HG02798 (cell line): Measurements from ENCODE around the gene CDR2L.
"Not testable (repeated sequence)": the region's sequence is repeated elsewhere in the genome, so short reads cannot be mapped to it uniquely, and the experiment has no call there.

Experiments used
- ATAC-seq: cut with Tn5 transposase; IDR thresholded peaks from one replicate; pipeline ENCODE4 v1.9.1; 2021; ENCODE audit warnings: mild to moderate bottlenecking; ENCODE audit not compliant: unreplicated experiment, poor library complexity

The CDR2L gene

DNA sequence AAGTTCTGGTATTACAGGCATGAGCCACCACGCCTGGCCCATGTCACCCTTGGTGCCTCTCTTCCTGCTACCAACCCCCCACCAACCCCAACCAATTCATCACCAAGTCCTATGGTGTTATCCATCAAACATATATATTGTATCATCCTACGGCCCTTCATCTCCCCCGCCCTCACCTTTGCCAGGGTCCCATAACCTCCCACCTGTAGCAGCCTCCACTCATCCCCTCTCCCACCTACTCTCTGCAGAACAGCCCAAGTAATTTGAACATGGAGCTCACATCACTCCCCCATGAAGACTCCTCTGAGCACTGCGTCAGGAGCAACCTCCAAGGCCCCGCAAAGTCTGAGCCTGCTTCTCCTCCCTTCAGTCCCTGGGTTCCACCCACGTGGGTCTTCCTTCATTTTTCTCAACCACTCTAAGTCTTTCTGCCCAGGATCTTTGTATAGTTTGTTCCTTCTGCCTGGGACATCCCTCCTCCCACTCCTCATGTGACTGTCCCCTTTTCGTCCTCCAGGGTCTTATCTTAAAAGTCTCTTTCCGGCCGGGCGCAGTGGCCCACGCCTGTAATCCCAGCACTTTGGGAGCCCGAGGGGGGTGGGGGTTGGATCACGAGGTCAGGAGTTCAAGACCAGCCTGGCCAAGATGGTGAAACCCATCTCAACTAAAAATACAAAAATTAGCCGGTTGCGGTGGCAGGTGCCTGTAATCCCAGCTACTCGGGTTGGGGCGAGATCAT, 7.9 kb upstream of the CDR2L start:
- ATAC-seq: no peak

DNA sequence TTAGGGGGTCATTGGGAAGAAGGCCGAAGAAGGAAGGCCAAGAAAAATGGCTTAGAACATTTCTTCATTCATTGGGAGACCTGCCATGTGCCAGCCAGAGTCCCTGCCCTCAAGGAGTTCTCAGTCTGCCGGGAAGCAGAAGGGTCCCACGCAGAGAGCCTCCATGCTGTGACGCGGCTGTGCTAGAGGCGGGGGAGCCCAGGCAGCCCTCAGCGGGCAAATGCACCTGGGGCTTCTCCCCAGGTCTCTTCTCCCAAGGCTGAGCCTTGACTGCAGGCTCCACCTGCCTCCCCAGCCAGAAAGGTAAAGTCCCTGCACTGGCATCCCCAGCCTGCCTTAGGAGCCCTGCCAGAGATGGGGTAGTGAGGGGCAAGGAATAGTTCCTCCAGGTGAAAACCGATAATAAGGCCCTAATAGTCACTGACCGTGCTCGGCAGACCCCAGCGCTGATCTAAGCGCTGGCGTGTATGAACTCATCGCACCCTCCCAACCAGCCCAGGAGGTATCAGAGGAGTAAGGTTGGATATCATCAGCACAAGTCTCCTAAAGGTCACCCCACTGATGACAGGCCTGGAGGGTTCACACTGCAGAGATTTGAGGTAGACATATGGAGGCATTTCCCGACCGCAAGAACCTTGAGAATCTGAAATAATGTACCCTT, 6.0 kb upstream of the CDR2L start:
- no peak for ATAC-seq

DNA sequence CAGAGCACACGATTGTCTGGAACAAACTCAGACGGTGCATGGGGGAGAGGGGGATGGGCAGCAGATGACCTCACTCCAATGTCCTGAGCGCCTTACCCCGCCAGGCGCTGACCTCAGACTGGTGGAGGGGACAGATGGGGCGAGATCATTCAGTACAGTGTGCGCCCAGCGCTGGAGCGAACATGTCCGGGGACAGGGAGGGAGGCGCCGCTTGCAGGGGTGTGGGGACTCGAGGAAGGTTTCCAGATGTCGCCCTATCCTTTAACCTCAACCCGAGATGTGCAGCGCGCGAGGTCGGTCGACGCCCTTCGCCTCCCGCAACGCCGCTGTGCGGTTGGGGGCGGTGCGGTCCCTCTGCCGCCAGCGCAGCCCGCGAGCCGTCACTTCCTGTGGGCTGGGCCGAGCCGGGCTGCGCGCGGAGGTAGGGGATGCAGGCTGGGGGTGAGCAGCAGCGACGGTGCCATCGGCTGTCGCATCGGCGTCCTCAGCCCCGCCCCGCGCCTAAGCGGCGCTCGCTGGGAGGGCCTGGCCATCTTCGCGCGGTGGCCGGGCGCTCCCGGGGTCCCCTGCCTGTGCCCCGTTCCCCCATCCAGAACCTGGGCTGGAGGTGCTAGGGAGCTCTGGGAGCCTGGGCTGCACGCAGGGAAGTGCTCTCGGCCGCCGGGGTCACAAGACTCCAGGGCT, 5.3 kb upstream of the CDR2L start:
- peak; percentile 60 for ATAC-seq

DNA sequence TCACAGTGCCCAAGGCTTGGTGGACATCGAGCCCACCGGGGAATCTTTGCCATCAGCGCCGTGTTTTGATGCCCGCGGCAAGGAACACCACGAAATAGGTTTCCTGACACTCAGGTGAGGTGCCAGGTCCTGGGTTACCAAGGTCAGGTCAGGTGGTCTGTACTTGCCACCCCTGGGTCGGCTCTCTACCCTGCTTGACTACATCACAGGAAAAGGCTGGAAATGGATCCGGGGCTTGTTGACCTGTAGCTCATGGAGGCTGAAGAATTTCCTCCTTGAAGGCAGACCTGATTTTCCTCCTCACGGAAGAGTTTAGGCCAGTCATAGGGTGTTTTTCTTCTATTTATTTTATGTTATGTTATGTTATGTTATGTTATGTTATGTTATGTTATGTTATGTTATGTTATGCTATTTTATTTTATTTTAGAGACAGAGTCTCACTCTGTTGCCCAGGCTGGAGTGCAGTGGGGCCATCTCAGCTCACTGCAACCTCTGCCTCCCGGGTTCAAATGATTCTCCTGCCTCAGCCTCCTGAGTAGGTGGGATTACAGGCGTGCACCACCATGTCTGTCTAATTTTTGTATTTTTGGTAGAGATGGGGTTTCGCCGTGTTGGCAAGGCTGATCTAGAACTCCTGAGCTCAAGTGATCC, 4.6 kb upstream of the CDR2L start:
- not testable (repeated sequence) for ATAC-seq

DNA sequence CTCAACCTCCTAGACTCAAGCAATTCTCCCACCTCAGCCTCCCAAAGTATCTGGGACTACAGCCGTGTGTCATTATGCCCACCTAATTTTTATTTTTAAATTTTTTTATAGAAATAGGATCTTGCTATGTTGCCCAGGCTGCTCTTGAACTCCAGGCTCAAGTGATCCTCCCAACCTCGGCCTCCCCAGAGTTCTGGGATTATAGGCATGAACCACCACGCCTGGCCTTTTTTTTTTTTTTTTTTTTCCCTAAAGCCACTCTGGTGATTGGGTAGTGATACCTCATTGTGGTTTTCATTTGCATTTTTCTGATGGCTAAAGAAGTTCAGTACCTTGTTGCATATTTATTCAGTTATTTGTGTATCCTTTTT, 1.2 kb upstream of the CDR2L start:
- no peak for ATAC-seq

DNA sequence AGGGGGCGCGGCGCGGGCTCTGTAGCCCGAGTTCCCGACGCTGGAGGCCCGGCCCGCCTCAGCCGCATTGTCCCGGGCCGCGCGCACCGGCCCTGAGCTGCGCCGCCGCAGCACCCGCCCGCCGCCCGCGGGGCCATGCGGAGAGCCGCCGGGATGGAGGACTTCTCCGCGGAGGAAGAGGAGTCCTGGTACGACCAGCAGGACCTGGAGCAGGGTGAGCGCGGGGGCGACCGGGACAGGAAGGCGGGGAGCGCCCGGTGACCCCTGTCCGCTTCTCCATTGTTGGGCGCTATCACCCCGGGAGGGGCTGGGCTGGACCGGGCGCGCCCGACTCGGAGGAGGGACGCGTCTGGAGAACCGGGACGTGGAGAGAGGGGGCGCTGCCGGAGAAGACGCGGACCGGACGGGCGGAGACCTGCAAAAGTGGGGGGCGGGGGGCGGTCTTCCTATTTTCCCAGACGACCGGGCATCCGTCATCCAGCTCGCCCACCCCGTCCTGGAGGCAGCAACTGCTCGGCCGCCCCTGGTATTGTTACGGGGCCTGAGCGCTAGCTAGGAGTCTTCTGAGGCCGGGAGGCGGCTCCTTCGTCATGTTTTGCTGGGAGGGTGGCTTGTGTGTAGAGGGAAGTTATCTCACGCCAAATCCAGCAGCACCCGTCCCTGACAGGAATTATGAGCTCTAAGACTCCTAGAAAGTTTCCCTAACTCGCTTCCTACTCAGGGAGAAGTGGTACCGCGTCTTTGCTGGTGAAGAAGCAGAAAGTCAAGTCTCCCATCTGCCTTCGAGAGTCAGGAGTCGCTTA, 678 bp downstream of the CDR2L start:
- ATAC-seq: peak; percentile 39

DNA sequence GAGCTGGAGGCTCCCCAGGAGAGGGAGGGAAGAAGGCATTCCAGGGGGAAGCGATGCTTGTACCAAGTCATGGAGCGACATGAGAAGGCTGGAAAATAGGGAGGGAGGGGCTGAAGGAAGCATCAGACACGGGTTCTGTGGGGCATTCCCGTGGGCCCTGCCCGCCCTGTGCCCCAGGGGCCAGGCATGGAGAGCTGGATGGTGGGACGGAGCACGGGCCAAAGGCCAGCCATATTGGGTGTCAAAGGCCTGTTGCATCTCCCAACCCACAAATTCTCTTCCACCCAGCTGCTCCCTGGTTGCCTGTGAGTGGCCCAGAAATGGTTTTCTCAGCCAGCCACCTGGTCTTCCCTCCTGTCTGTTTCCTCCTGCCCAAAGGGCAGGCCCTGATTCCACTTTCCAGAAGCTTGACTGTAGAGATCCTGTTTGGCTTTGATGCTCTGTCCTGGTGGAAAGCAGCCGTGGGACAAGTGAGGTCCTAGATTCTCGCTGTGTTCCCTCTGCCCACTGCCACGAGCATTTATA, 3.2 kb downstream of the CDR2L start:
- no peak for ATAC-seq

DNA sequence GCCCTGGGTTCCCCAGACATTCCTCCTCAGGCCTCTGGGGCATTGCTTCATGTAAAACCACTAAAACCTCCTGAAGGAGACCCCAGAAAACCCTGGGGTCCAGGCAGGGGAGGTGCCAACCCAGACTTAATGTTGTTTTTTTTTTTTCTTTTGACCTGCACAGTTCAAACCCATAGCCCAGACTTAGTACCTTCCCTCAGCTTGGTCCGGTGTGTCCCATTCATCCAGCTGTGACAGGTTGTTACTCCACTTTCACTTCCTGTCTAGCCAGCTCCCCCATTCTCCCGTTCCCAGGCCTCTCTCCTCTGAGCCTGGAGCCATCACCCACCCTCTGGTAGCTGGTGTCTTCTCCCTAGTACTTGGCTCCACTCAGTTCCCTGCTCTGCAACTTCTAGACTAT, 4.8 kb downstream of the CDR2L start:
- no peak for ATAC-seq

DNA sequence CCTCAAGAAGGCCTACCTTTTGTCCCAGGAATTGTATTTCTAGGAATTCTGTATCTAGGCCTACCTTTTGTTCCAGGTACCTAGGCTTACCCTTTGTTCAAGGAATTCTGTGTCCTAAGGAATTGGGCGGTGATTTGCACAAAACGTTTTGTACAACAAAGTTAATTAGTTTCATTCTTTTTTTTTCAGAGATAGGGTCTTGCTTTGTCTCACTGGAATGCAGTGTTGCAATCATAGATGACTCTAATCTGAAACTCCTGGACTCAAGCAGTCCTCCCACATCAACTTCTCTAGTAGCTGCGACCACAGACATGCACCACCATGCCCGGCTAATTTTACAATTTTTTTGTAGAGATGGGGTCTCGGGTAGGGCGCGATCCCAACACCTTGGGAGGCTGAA, 7.0 kb downstream of the CDR2L start:
- ATAC-seq: no peak

DNA sequence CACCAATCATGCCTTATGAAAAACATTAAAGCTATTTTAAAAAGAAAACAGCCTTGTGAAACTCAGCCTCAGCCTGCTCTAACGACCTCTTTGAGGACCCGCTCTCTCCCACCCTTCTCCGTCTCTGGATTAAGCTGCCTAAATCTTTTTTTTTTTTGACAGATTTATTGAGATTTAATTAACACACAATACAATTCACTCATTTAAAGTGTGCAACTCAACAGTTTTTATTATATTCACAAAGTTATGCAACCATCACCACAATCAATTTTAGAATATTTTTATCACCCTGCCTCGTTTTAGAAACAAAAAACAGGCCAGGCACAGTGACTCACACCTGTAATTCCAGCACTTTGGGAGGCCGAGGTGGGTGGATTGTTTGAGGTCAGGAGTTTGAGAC, 8.4 kb downstream of the CDR2L start:
- no peak for ATAC-seq

DNA sequence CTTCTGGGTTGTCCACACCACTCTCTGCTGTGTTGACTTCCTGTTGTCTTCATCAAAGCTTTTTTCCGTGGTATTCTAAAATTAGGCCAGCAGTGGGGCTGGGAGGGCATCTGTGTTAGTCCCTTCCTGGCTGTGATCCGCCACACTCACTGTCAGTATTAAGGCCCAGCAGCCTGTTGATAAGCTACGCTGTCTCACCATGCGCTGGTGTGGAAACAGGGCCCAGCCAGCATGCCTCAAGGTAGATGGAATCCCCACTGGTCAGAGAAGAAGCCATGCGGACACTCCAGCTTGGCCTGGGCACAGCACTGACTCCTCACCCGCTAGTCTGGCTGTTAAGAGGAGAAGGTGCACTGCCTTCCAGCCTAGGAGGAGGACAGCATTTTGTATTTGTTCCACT, 11.4 kb downstream of the CDR2L start:
- no peak for ATAC-seq

DNA sequence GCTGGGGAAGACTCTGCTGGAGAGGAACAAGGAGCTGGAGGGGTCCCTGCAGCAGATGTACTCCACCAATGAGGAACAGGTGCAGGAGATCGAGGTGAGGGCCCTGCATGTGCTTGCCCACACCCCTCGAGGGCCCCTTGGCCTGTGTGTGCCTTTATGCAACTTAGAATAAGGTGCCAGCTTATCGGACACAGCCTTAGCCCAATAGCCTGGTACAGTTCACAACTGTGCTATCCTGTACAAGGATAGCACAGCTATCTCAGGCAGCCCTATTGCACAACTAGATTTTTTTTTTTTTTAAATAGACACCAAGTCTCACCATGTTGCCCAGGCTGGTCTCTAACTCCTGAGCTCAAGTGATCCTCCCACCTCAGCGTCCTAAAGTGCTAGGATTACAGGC, 12.1 kb downstream of the CDR2L start:
- ATAC-seq: no peak

DNA sequence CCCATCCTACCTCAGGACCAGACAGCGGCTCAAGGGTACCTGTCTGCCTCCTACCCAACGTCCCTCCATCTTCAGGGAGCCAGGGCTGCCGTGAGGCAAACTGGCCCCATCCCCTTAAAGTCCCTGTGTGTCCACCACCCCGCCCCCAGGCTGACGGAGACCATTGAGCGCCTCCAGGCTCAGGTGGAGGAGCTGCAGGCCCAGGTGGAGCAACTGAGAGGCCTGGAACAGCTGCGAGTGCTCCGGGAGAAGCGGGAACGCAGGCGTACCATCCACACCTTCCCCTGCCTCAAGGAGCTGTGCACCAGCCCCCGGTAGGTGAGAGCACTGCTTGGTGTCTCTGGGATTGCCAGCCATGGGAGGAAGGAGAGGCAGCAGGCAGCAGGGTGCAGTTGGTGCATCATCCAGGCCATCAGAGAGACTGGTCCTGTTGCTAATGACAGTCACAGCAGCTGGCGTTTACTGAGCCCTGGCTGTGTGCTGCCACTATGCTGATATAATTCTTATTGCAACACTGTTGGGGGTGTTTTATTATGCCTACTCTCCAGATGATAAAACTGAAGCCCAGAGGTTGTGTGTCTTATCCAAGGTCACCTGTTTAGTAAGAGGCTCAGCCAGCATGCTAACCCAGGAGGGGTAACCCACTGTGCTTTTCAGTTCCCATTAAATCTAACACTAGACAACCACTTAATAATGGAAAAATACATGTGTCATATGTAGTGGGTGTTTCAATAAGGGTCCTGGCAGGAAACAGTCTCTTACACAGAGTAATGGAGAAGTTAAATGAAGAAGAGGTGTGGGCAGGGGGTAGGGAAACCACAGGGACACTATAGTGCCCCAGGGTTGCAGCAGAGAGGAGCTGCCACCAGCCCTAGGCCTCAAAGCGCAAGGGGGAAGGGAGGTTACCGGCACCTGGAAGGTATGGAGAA, 14.7 kb downstream of the CDR2L start:
- ATAC-seq: no peak

DNA sequence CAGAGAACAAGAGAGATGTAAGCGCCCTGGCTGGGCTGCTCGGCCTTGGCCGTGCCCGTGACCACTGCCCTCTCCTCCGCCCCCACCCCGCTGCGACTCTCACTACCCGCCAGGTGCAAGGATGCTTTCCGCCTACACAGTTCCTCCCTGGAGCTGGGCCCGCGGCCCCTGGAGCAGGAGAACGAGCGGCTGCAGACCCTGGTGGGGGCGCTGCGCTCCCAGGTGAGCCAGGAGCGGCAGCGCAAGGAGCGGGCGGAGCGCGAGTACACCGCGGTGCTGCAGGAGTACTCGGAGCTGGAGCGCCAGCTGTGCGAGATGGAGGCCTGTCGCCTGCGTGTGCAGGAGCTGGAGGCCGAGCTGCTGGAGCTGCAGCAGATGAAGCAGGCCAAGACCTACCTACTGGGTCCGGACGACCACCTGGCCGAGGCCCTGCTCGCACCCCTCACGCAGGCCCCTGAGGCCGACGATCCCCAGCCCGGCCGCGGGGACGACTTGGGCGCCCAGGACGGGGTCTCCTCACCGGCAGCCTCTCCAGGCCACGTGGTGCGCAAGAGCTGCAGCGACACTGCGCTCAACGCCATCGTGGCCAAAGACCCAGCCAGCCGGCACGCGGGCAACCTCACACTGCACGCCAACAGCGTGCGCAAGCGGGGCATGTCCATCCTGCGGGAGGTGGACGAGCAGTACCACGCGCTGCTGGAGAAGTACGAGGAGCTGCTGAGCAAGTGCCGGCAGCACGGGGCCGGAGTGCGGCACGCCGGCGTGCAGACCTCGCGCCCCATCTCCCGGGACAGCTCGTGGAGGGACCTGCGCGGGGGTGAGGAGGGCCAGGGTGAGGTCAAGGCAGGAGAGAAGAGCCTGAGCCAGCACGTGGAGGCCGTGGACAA, 15.9 kb downstream of the CDR2L start:
- ATAC-seq: no peak

DNA sequence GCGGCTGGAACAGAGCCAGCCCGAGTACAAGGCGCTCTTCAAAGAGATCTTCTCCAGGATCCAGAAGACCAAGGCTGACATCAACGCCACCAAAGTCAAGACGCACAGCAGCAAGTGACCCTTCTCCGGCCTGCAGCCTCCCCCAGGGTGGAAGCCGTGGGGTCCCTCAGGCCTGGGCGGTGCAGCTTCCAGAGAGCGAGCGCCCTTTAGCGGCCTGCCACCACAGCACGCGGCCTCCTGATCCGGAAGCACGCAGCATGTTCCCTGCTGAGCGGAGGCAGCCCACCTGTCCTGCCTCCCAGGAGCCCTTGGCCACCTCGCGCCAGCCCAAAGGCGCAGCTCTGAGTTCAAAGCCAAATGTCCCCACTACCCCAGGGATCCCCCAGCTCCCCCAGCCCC, 16.5 kb downstream of the CDR2L start:
- no peak for ATAC-seq

DNA sequence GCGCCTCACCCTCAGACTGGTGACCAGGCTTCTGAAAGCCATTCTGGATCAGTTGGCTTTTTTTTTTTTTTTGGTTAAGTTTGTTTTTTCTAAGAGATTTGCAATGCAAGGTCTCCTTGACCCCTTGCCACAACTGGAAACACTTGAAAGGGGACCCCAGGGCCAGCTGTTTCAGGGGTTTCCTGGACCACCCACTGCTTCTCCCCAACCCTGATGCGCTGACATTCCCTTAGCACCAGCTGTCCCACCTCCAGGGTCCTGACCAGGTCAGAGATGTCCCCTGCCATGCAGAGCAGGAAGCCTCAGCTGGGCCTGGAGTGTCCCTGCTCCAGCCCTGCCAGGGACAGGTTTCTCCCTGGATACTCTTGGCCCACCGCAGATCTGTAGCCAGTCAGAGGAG, 16.9 kb downstream of the CDR2L start:
- no peak for ATAC-seq

DNA sequence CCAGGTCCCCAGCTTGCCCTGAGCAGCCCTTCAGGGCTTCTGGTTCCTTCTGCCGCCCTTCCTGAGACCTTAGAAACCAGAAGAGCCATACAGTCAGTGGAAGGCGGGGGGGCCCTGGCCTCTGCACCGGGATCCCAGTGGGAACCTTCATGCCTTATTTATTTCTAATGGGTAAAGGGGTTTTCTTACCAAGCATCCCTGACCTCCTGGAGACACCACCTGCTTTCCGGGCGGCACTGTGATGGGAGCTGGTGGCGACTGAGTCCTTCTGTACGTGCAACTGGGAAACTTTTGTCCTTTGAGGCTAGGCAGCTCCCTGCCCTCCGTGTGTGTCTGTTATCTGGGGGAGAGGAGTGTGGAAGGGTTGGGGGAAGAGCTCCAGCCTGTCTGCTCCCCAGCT, 17.9 kb downstream of the CDR2L start:
- ATAC-seq: no peak

DNA sequence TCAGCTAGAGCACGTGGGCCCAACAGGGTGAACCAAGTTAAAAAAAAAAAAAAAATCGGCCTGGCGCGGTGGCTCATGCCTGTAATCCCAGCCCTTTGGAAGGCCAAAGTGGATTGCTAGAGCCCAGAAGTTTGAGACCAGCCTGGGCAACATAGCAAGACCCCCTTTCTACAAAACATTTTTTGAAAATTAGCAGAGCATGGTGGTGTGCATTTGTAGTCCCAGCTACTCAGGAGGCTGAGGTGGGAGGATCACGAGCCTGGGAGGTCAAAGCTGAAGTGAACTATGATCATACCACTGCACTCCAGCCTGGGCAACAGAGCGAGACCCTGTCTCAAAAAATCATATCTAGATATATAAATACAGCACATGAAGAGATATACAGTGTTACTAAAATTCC, 18.7 kb downstream of the CDR2L start:
- ATAC-seq: not testable (repeated sequence)
